ACHN (cell line): ENCODE measurements around the gene ACOX2.
A peak's percentile ranks its signal among the peaks of the same experiment; 100 is the strongest.

Source experiments
- DNase-seq: peaks from one replicate; pipeline ENCODE4 v3.0.0-alpha.2; 2015
- in situ Hi-C: cut with HindIII; loops from 2 replicates; pipeline ENCODE4 v1.10.0; 2017; ENCODE audit warnings: low sequenced_read_pairs, low pct_ligation_motif_present, low pct_unique_long_range_greater_than_20kb

Gene ACOX2

GRCh38 chr3:58463181-58463941 is 73.6 kb downstream of the ACOX2 start:
- DNase-seq = peak; percentile 69
- in situ Hi-C loops = no loop called here

GRCh38 chr3:58462829-58463180 is 74.2 kb downstream of the ACOX2 start:
- no peak for DNase-seq
- in situ Hi-C loops = no loop called here

GRCh38 chr3:58459160-58459559 is 77.8 kb downstream of the ACOX2 start:
- in situ Hi-C loops = no loop called here
- no peak for DNase-seq
